H9 (cell line): ENCODE data around the gene ADAM8. TPM values are rescaled to one million over a fixed set of nuclear protein-coding genes. Genes with fewer than 3 reads are reported as not detected.

Experiments
- DNase-seq: peaks from one replicate; pipeline ENCODE4 v3.0.0-alpha.2; 2017
- H2AFZ ChIP-seq: one replicate; pipeline ENCODE4 v1.6.1; 2013; ENCODE audit warnings: mild to moderate bottlenecking, low read length, control low read depth, moderate library complexity
- H2AK5ac ChIP-seq: 2 replicates; pipeline ENCODE4 v1.6.1; 2013; ENCODE audit warnings: low read length, control low read depth, mixed read lengths; ENCODE audit not compliant: insufficient read length
- H2BK120ac ChIP-seq: one replicate; pipeline ENCODE4 v1.6.1; 2013; ENCODE audit warnings: low read depth, mild to moderate bottlenecking, low read length, control low read depth, inconsistent platforms; ENCODE audit not compliant: poor library complexity, severe bottlenecking
- H2BK12ac ChIP-seq: 2 replicates; pipeline ENCODE4 v1.6.1; 2013; ENCODE audit warnings: low read length, control low read depth, mixed read lengths, low read depth; ENCODE audit not compliant: insufficient read length
- H2BK15ac ChIP-seq: 2 replicates; pipeline ENCODE4 v1.6.1; 2013; ENCODE audit warnings: low read depth, low read length, control low read depth
- H2BK20ac ChIP-seq: one replicate; pipeline ENCODE4 v1.6.1; 2013; ENCODE audit warnings: low read depth, mild to moderate bottlenecking, low read length, control low read depth, inconsistent platforms; ENCODE audit not compliant: poor library complexity, severe bottlenecking
- H2BK5ac ChIP-seq: 2 replicates; pipeline ENCODE4 v1.6.1; 2013; ENCODE audit warnings: low read length, control low read depth, mixed read lengths; ENCODE audit not compliant: insufficient read length
- H3K14ac ChIP-seq: 2 replicates; pipeline ENCODE4 v1.6.1; 2013; ENCODE audit warnings: low read length, control low read depth; ENCODE audit not compliant: insufficient read depth
- H3K18ac ChIP-seq: 2 replicates; pipeline ENCODE4 v1.6.1; 2013; ENCODE audit warnings: low read depth, mild to moderate bottlenecking, mixed read lengths, low read length, control low read depth; ENCODE audit not compliant: insufficient read length
- H3K23ac ChIP-seq: 2 replicates; pipeline ENCODE4 v1.6.1; 2013; ENCODE audit warnings: low read length, control low read depth, mixed read lengths, low read depth; ENCODE audit not compliant: insufficient read length
- H3K23me2 ChIP-seq: 2 replicates; pipeline ENCODE4 v1.6.1; 2013; ENCODE audit warnings: low read depth, mild to moderate bottlenecking, mixed read lengths, low read length, control low read depth; ENCODE audit not compliant: insufficient read length, poor library complexity, severe bottlenecking
- H3K27ac ChIP-seq: 2 replicates; pipeline ENCODE4 v1.5.1; 2013; ENCODE audit warnings: low read length, control low read depth, mixed read lengths, low read depth; ENCODE audit not compliant: insufficient read length
- H3K27me3 ChIP-seq: 2 replicates; pipeline ENCODE4 v1.6.1; 2013; ENCODE audit warnings: low read length, control low read depth, inconsistent platforms; ENCODE audit not compliant: insufficient read depth
- H3K4ac ChIP-seq: 2 replicates; pipeline ENCODE4 v1.6.1; 2013; ENCODE audit warnings: low read depth, mild to moderate bottlenecking, control low read depth, inconsistent platforms, low read length, moderate library complexity
- H3K4me1 ChIP-seq: 2 replicates; pipeline ENCODE4 v1.6.1; 2013; ENCODE audit warnings: low read length, control low read depth, inconsistent platforms; ENCODE audit not compliant: insufficient read depth
- H3K4me2 ChIP-seq: 2 replicates; pipeline ENCODE4 v1.6.1; 2013; ENCODE audit warnings: low read length, control low read depth, mixed read lengths; ENCODE audit not compliant: insufficient read length, insufficient read depth
- H3K56ac ChIP-seq: 2 replicates; pipeline ENCODE4 v1.6.1; 2013; ENCODE audit warnings: low read depth, mild to moderate bottlenecking, mixed read lengths, low read length, control low read depth; ENCODE audit not compliant: insufficient read length
- H3K79me1 ChIP-seq: 2 replicates; pipeline ENCODE4 v1.6.1; 2013; ENCODE audit warnings: low read depth, mild to moderate bottlenecking, moderate library complexity, low read length, control low read depth, inconsistent platforms; ENCODE audit not compliant: insufficient read depth, poor library complexity, severe bottlenecking
- H3K79me2 ChIP-seq: 2 replicates; pipeline ENCODE4 v1.6.1; 2013; ENCODE audit warnings: low read length, control low read depth, inconsistent platforms; ENCODE audit not compliant: insufficient read depth
- H3K9ac ChIP-seq: 2 replicates; pipeline ENCODE4 v1.6.1; 2013; ENCODE audit warnings: low read length, control low read depth, mixed read lengths; ENCODE audit not compliant: insufficient read length; ENCODE audit errors: extremely low read depth
- H3K9me3 ChIP-seq: one replicate; pipeline ENCODE4 v1.6.1; 2013; ENCODE audit warnings: low read depth, low read length, inconsistent platforms; ENCODE audit not compliant: control insufficient read depth
- H3T11ph ChIP-seq: one replicate; pipeline ENCODE4 v1.6.1; 2013; ENCODE audit warnings: mild to moderate bottlenecking, low read length, control low read depth, inconsistent platforms
- H4K20me1 ChIP-seq: one replicate; pipeline ENCODE4 v1.6.1; 2013; ENCODE audit not compliant: control insufficient read depth, insufficient read length, insufficient read depth
- H4K5ac ChIP-seq: 2 replicates; pipeline ENCODE4 v1.6.1; 2013; ENCODE audit warnings: low read depth, mild to moderate bottlenecking, mixed read lengths, low read length, control low read depth; ENCODE audit not compliant: insufficient read length
- H4K8ac ChIP-seq: replicated peaks from 2 replicates; pipeline ENCODE4 v1.6.1; 2013; ENCODE audit warnings: low read length, control low read depth, mixed read lengths, low read depth; ENCODE audit not compliant: insufficient read length
- H4K91ac ChIP-seq: 2 replicates; pipeline ENCODE4 v1.6.1; 2013; ENCODE audit warnings: low read depth, mild to moderate bottlenecking, moderate library complexity, mixed read lengths, low read length, control low read depth; ENCODE audit not compliant: insufficient read length
- H3K27ac Mint-ChIP-seq, 3 experiments: 2 replicates in 2 of 3; 3 replicates in 1 of 3; pipeline ENCODE4 v1.8.0; 2020 to 2021; ENCODE audit warnings: mixed read lengths in 3 of 3, mild to moderate bottlenecking in 1 of 3, moderate library complexity in 1 of 3
- H3K27me3 Mint-ChIP-seq: 2 replicates; pipeline ENCODE4 v1.8.0; 2021; ENCODE audit warnings: low read depth, mild to moderate bottlenecking, moderate library complexity, mixed read lengths
- H3K36me3 Mint-ChIP-seq, 3 experiments: 2 replicates in 2 of 3; 3 replicates in 1 of 3; pipeline ENCODE4 v1.8.0; 2020 to 2021; ENCODE audit warnings: low read depth in 3 of 3, mixed read lengths in 3 of 3; ENCODE audit not compliant: insufficient read depth in 1 of 3
- H3K4me1 Mint-ChIP-seq, 2 experiments: 2 replicates each; pipeline ENCODE4 v1.8.0; 2020; ENCODE audit warnings: mixed read lengths in 2 of 2
- H3K4me3 Mint-ChIP-seq, 2 experiments: 2 replicates in 1 of 2; 3 replicates in 1 of 2; pipeline ENCODE4 v1.8.0; 2020 to 2021; ENCODE audit warnings: mild to moderate bottlenecking in 2 of 2, mixed read lengths in 2 of 2, moderate library complexity in 1 of 2
- H3K9me3 Mint-ChIP-seq, 2 experiments: 2 replicates in 1 of 2; 3 replicates in 1 of 2; pipeline ENCODE4 v1.8.0; 2020; ENCODE audit warnings: mild to moderate bottlenecking in 2 of 2, mixed read lengths in 2 of 2, moderate library complexity in 1 of 2
- WGBS: extraction: QIAGEN DNeasy Blood & Tissue Kit; methylation state at CpG from one replicate; pipeline ENCODE4 v1.1.7; 2013; ENCODE audit warnings: missing lambda C conversion rate, low lambda C conversion rate, mixed read lengths; ENCODE audit not compliant: insufficient read length; ENCODE audit errors: extremely low coverage; 5-methylcytosine and 5-hydroxymethylcytosine counted together
- total RNA-seq: library from RNA; stranded (reverse); gene quantifications from 2 replicates; pipeline ENCODE4 v1.2.1, GENCODE V29; 2021
- TF ChIP-seq, protein P1 (sequence below): fragments of 200-600 bp; sonication (generic); conservative IDR thresholded peaks from 3 replicates; pipeline ENCODE4 v1.8.0; 2021; ENCODE audit warnings: antibody characterized with exemption, mild to moderate bottlenecking

ADAM8 gene
- total RNA-seq, 1 experiment from 2014 or later, result 5.4 TPM

DNA sequence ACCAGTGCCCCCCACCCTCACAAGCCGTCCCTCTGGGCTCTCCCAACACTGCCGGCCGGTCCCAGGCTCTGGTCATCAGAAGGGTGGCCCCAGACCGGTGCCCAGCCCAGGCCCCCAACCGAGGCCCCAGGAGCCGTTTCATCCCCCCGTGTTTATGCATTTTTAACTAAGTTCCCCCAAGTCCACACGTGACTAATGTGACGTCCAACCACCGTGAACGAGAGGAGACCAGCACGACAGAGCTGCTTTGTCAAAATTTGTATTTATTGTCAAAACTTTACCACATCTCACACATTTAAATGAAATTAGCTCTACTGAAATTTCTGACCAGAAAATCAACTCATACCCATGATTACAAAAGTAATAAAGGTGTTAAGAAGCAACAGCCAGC, 30.4 kb downstream of the ADAM8 start:
- H4K20me1 ChIP-seq, result no peaks in the 10 kb centered on the region
- H4K8ac ChIP-seq, result no peak overlapping the region
- Mint-ChIP-seq H3K27me3 (peaks cover 8% of the 10 kb centered on the region), H3K27ac (no peak overlapping the region; a peak in 2 of 7 replicates), H3K4me1 (peaks cover 23 to 31% of the 10 kb centered on the region in 2 experiments), H3K4me3 (no peak overlapping the region; a peak in 1 of 5 replicates), H3K9me3 (no peaks in the 10 kb centered on the region; a peak in 2 of 5 replicates), H3K36me3 (peaks cover 0 to 6% (median 0%) of the 10 kb centered on the region in 3 experiments; a peak in 3 of 7 replicates)
- TF ChIP-seq, protein P1, sequence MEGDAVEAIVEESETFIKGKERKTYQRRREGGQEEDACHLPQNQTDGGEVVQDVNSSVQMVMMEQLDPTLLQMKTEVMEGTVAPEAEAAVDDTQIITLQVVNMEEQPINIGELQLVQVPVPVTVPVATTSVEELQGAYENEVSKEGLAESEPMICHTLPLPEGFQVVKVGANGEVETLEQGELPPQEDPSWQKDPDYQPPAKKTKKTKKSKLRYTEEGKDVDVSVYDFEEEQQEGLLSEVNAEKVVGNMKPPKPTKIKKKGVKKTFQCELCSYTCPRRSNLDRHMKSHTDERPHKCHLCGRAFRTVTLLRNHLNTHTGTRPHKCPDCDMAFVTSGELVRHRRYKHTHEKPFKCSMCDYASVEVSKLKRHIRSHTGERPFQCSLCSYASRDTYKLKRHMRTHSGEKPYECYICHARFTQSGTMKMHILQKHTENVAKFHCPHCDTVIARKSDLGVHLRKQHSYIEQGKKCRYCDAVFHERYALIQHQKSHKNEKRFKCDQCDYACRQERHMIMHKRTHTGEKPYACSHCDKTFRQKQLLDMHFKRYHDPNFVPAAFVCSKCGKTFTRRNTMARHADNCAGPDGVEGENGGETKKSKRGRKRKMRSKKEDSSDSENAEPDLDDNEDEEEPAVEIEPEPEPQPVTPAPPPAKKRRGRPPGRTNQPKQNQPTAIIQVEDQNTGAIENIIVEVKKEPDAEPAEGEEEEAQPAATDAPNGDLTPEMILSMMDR, result no peak
- H2BK120ac ChIP-seq, result no peak overlapping the region
- no peak overlapping the region for H4K5ac ChIP-seq
- H3K23ac ChIP-seq, result no peak overlapping the region
- WGBS, result no CpG with 5 or more reads among the region's 12 CpGs
- H3K79me2 ChIP-seq, result no peaks in the 10 kb centered on the region
- no peak overlapping the region for H4K91ac ChIP-seq
- H2BK20ac ChIP-seq, result no peak overlapping the region
- no peak overlapping the region for H3T11ph ChIP-seq
- H3K23me2 ChIP-seq, result no peaks in the 10 kb centered on the region
- no peak overlapping the region for H3K18ac ChIP-seq
- no peaks in the 10 kb centered on the region for H3K27me3 ChIP-seq
- no peak overlapping the region for H2AFZ ChIP-seq
- H2AK5ac ChIP-seq, result no peak overlapping the region
- H2BK5ac ChIP-seq, result no peak overlapping the region
- no peaks in the 10 kb centered on the region for H3K4me1 ChIP-seq
- no peak overlapping the region for H3K4me2 ChIP-seq
- no peak overlapping the region for H3K14ac ChIP-seq
- no peak for DNase-seq
- H2BK15ac ChIP-seq, result no peak overlapping the region
- H3K79me1 ChIP-seq, result no peaks in the 10 kb centered on the region
- H3K9me3 ChIP-seq, result no peaks in the 10 kb centered on the region
- no peak overlapping the region for H2BK12ac ChIP-seq
- H3K4ac ChIP-seq, result no peak overlapping the region
- H3K9ac ChIP-seq, result no peak overlapping the region
- no peak overlapping the region for H3K56ac ChIP-seq
- H3K27ac ChIP-seq, result no peak overlapping the region
